HEK293 (cell line): Measurements from ENCODE around the gene SNAPC5.

Source experiments
- CTCF ChIA-PET: fragments of 350-600 bp; formaldehyde crosslinking; extraction: SDS; loops from one replicate; lab custom pipeline; 2021; ENCODE audit warnings: antibody characterized with exemption; lab: Yijun Ruan, JAX
- POLR2A ChIA-PET: fragments of 300-600 bp; formaldehyde crosslinking; extraction: SDS; loops from one replicate; lab custom pipeline; 2020; ENCODE audit warnings: antibody characterized with exemption, inconsistent platforms; lab: Yijun Ruan, JAX
- H3K27ac ChIP-seq: fragments of 200-500 bp; sonication (Bioruptor generic); 2 replicates; pipeline ENCODE4 v1.5.1; 2014; ENCODE audit warnings: low read depth, low read length, control low read depth, inconsistent platforms; ENCODE audit errors: extremely low read depth
- H3K36me3 ChIP-seq, 2 experiments: fragments of 200-500 bp in 1 of 2; sonication (Bioruptor generic) in 1 of 2; 1 replicate in 1 of 2; 2 replicates in 1 of 2; pipeline ENCODE4 v1.5.1; 2014 to 2017; ENCODE audit warnings: inconsistent platforms in 2 of 2, low read length in 2 of 2; ENCODE audit not compliant: control insufficient read depth in 2 of 2, insufficient read depth in 1 of 2
- H3K4me1 ChIP-seq: fragments of 200-500 bp; sonication (Bioruptor generic); 2 replicates; pipeline ENCODE4 v1.5.1; 2014; ENCODE audit warnings: mild to moderate bottlenecking, low read length, inconsistent platforms; ENCODE audit not compliant: control insufficient read depth, insufficient read depth
- H3K4me3 ChIP-seq: 2 replicates; pipeline ENCODE4 v1.5.1; 2011; ENCODE audit warnings: low read depth, mild to moderate bottlenecking, control low read depth, low read length, moderate library complexity
- H3K9me3 ChIP-seq: fragments of 200-500 bp; sonication (Bioruptor generic); 2 replicates; pipeline ENCODE4 v1.5.1; 2014; ENCODE audit warnings: low read depth, low read length, inconsistent platforms; ENCODE audit not compliant: control insufficient read depth, insufficient read depth
- GLI4 ChIP-seq: fragments of 450-650 bp; formaldehyde crosslinking; IDR thresholded peaks from 2 replicates; pipeline ENCODE4 v1.5.1; 2016; ENCODE audit warnings: missing biosample characterization, missing genetic modification characterization
- KLF10 ChIP-seq: fragments of 450-650 bp; IDR thresholded peaks from 2 replicates; pipeline ENCODE4 v1.5.1; 2018; ENCODE audit warnings: missing biosample characterization, mild to moderate bottlenecking, missing genetic modification characterization
- MEIS1 ChIP-seq: sonication (generic); formaldehyde crosslinking; IDR thresholded peaks from 2 replicates; pipeline ENCODE4 v1.8.1; 2022; ENCODE audit warnings: missing genetic modification reagents, mild to moderate bottlenecking, borderline replicate concordance
- PRDM1 ChIP-seq: fragments of 450-650 bp; formaldehyde crosslinking; IDR thresholded peaks from 2 replicates; pipeline ENCODE4; 2016; ENCODE audit warnings: missing biosample characterization, missing genetic modification characterization
- ZBTB10 ChIP-seq: fragments of 450-650 bp; formaldehyde crosslinking; IDR thresholded peaks from 2 replicates; pipeline ENCODE4 v1.5.1; 2016; ENCODE audit warnings: missing biosample characterization, missing genetic modification characterization
- ZBTB48 ChIP-seq: fragments of 450-650 bp; formaldehyde crosslinking; IDR thresholded peaks from 2 replicates; pipeline ENCODE4 v1.5.1; 2016; ENCODE audit warnings: missing biosample characterization, missing genetic modification characterization
- ZNF121 ChIP-seq: fragments of 450-650 bp; formaldehyde crosslinking; IDR thresholded peaks from 2 replicates; pipeline ENCODE4 v1.5.1; 2016; ENCODE audit warnings: missing biosample characterization, missing genetic modification characterization
- ZNF148 ChIP-seq: fragments of 450-650 bp; formaldehyde crosslinking; IDR thresholded peaks from 2 replicates; pipeline ENCODE4 v1.5.0; 2017; ENCODE audit warnings: missing biosample characterization, missing genetic modification characterization, borderline replicate concordance
- ZNF2 ChIP-seq: fragments of 450-650 bp; formaldehyde crosslinking; IDR thresholded peaks from 2 replicates; pipeline ENCODE4 v1.5.1; 2016; ENCODE audit warnings: missing biosample characterization, missing genetic modification characterization
- ZNF280D ChIP-seq: fragments of 450-650 bp; formaldehyde crosslinking; IDR thresholded peaks from 2 replicates; pipeline ENCODE4 v1.5.1; 2016; ENCODE audit warnings: missing biosample characterization, missing genetic modification characterization
- ZNF292 ChIP-seq: fragments of 450-650 bp; formaldehyde crosslinking; IDR thresholded peaks from 2 replicates; pipeline ENCODE4 v1.5.1; 2016; ENCODE audit warnings: low read depth, missing biosample characterization, missing genetic modification characterization, borderline replicate concordance
- ZNF362 ChIP-seq: fragments of 450-650 bp; formaldehyde crosslinking; IDR thresholded peaks from 2 replicates; pipeline ENCODE4 v1.5.1; 2016; ENCODE audit warnings: missing biosample characterization, missing genetic modification characterization
- ZNF398 ChIP-seq: fragments of 450-650 bp; formaldehyde crosslinking; IDR thresholded peaks from 2 replicates; pipeline ENCODE4 v1.5.1; 2017; ENCODE audit warnings: missing biosample characterization, missing genetic modification characterization
- ZNF404 ChIP-seq: fragments of 450-650 bp; formaldehyde crosslinking; IDR thresholded peaks from 2 replicates; pipeline ENCODE4 v1.5.1; 2017; ENCODE audit warnings: missing biosample characterization, missing genetic modification characterization
- ZNF416 ChIP-seq: fragments of 450-650 bp; formaldehyde crosslinking; IDR thresholded peaks from 2 replicates; pipeline ENCODE4 v1.5.1; 2016; ENCODE audit warnings: missing biosample characterization, missing genetic modification characterization
- ZNF48 ChIP-seq: fragments of 450-650 bp; formaldehyde crosslinking; IDR thresholded peaks from 2 replicates; pipeline ENCODE4 v1.5.1; 2016; ENCODE audit warnings: missing biosample characterization, missing genetic modification characterization
- ZNF510 ChIP-seq: fragments of 450-650 bp; formaldehyde crosslinking; IDR thresholded peaks from 2 replicates; pipeline ENCODE4 v1.5.1; 2018; ENCODE audit warnings: mild to moderate bottlenecking, missing genetic modification characterization, missing biosample characterization; ENCODE audit not compliant: insufficient replicate concordance
- ZNF529 ChIP-seq: fragments of 450-650 bp; formaldehyde crosslinking; IDR thresholded peaks from 2 replicates; pipeline ENCODE4 v1.5.1; 2017; ENCODE audit warnings: missing genetic modification characterization, missing biosample characterization; ENCODE audit not compliant: insufficient replicate concordance
- ZNF624 ChIP-seq: fragments of 450-650 bp; formaldehyde crosslinking; IDR thresholded peaks from 2 replicates; pipeline ENCODE4 v1.5.1; 2017; ENCODE audit warnings: missing biosample characterization, missing genetic modification characterization
- ZNF768 ChIP-seq: fragments of 450-650 bp; formaldehyde crosslinking; IDR thresholded peaks from 2 replicates; pipeline ENCODE4 v1.5.1; 2018; ENCODE audit warnings: missing biosample characterization, mild to moderate bottlenecking, missing genetic modification characterization
- ZNF837 ChIP-seq: fragments of 450-650 bp; formaldehyde crosslinking; IDR thresholded peaks from 2 replicates; pipeline ENCODE4 v1.5.1; 2016; ENCODE audit warnings: missing biosample characterization, missing genetic modification characterization
- ZSCAN16 ChIP-seq: fragments of 450-650 bp; formaldehyde crosslinking; IDR thresholded peaks from 2 replicates; pipeline ENCODE4 v1.5.1; 2016; ENCODE audit warnings: missing biosample characterization, missing genetic modification characterization

Gene SNAPC5

GRCh38 chr15:66474135-66474534, 23.4 kb downstream of the SNAPC5 start:
- Histone ChIP-seq H3K9me3 (no peaks in the 10 kb centered on the region), H3K4me1 (no peaks in the 10 kb centered on the region), H3K4me3 (no peak overlapping the region), H3K27ac (no peak overlapping the region), H3K36me3 (no peaks in the 10 kb centered on the region; a peak in 1 of 3 replicates)
- POLR2A ChIA-PET = no interaction called here
- CTCF ChIA-PET = interaction anchor here (1.1 to 1.9 kb wide), 2 partner anchors 24 to 88 kb away, joined by 6 to 9 read pairs; partner anchors contain the start of genes MAP2K1 and SNAPC5
- TF ChIP-seq ZNF48 (tag by site-specific recombination) (no peak), ZNF510 (tag by site-specific recombination) (no peak), ZNF624 (no peak), ZNF398 (tag by site-specific recombination) (no peak), ZNF2 (tag by site-specific recombination) (no peak), ZNF292 (tag by site-specific recombination) (no peak), ZNF404 (tag by site-specific recombination) (no peak), ZNF416 (tag by site-specific recombination) (no peak), ZNF121 (tag by site-specific recombination) (no peak), MEIS1 (CRISPR knock-in tag) (no peak), ZNF280D (tag by site-specific recombination) (no peak), ZNF148 (tag by site-specific recombination) (no peak), KLF10 (tag by site-specific recombination) (no peak), ZNF768 (tag by site-specific recombination) (no peak), GLI4 (tag by site-specific recombination) (no peak)

GRCh38 chr15:66472176-66472999, 25.2 kb downstream of the SNAPC5 start:
- ChIA-PET CTCF (interaction anchor here (0.8 to 2.4 kb wide), 4 partner anchors 12 to 68 kb away, joined by 3 to 14 read pairs (median 4); partner anchors contain the start of gene SNAPC5), POLR2A (interaction anchor here (0.8 to 1.5 kb wide), 2 partner anchors 17 to 85 kb away, joined by 3 to 5 read pairs; no protein-coding TSS in a partner anchor)
- Histone ChIP-seq H3K27ac (no peak overlapping the region), H3K9me3 (no peaks in the 10 kb centered on the region), H3K4me1 (no peaks in the 10 kb centered on the region), H3K36me3 (no peaks in the 10 kb centered on the region; a peak in 1 of 3 replicates), H3K4me3 (no peak overlapping the region)
- TF ChIP-seq PRDM1 (tag by site-specific recombination) = peak; percentile 97
- no peak for TF ChIP-seq ZNF529 (tag by site-specific recombination)
- 0 out of 2 replicates have a peak, but pooled peaks have one; percentile 30 for TF ChIP-seq ZBTB48 (tag by site-specific recombination)
- peak; percentile 20; the same call in 1 of the 2 replicates for TF ChIP-seq ZNF362 (tag by site-specific recombination)
- TF ChIP-seq ZNF837 (tag by site-specific recombination) = no peak
- TF ChIP-seq KLF10 (tag by site-specific recombination) = no peak
- TF ChIP-seq ZSCAN16 (tag by site-specific recombination) = no peak
- no peak for TF ChIP-seq ZBTB10
